ENCODE results near the gene MGP. TPM values are rescaled to one million over a fixed set of nuclear protein-coding genes. Genes with fewer than 3 reads are reported as not detected.
A peak's percentile ranks its signal among the peaks of the same experiment; 100 is the strongest.

MGP gene
- total and polyA plus RNA-seq, 3 donors from 2014 or later = 56.7 to 656 (median 76.8) TPM

GRCh38 chr12:14913381-14913781 lies 27.7 kb upstream of the MGP start:
- Histone ChIP-seq H3K36me3 (ENCODE audit: low read depth, missing control alignments) (no peaks in the 10 kb centered on the region), H3K27me3 (no peaks in the 10 kb centered on the region), H3K4me3 (no peak overlapping the region), H3K27ac (no peak overlapping the region), H3K4me1 (no peaks in the 10 kb centered on the region), H3K9me3 (no peaks in the 10 kb centered on the region)
- TF ChIP-seq CTCF (IDR thresholded peaks at IDR 0.05) (no peak), POLR2A (IDR thresholded peaks at IDR 0.05) (no peak)
- 27 to 32% methylated on average over 3 to 4 of the region's 4 CpGs for WGBS, 2 donors
- DNase-seq = peak; percentile 26
- intact Hi-C loops (cut with DNase I; ENCODE audit: low total_unique reads) = no loop called here

- no peak for TF ChIP-seq POLR2A (IDR thresholded peaks at IDR 0.05)
- TF ChIP-seq CTCF (IDR thresholded peaks at IDR 0.05) = no peak
- Histone ChIP-seq H3K27me3 (no peaks in the 10 kb centered on the region), H3K4me3 (no peak overlapping the region), H3K9me3 (no peaks in the 10 kb centered on the region), H3K36me3 (ENCODE audit: low read depth, missing control alignments) (no peaks in the 10 kb centered on the region), H3K4me1 (no peaks in the 10 kb centered on the region), H3K27ac (no peak overlapping the region)
- WGBS, 2 donors = 33 to 52% methylated on average over 2 of the region's 2 CpGs
- no peak for DNase-seq
- intact Hi-C loops (cut with DNase I; ENCODE audit: low total_unique reads) = no loop called here
These were observed 25.5 kb upstream of the MGP start for GRCh38 chr12:14911131-14911530.

DNA sequence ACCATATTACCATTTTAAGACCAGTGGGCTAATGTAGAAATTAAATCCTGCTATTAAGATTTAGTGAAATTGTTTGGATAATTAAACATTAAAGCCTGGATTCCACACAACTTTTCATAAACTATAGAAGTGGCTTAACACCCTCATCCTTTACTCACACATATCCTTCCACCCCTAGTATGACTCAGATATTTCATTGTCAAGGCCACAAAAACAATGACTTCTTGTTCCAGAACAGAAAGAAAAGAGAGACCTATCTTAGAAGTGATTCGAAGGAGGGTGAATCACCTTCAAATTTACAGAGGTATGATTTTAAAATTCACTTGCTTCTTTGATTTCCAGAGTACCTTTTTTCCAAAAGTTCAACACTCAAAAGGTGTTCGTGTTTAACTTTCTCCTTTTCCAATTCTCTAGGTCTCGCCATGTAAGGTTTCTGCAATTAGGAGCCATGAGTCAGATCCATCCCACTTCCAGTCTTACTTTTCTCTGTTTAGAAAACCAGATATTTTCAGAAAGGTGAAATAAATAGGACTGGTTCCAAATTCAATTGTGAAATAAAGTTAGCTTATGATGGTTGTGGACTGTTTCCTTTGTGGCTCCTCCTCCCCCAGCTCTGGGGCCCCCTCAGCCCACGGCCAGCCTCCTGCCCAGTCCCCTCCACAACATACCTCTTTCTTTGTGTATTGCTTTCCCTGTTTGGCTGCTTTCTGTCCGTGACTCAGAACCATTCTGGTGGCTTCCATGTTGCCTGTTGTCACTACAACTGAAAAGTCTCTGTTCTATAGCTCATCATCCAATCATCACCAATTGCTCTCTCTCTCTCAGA lies 24.6 kb upstream of the MGP start:
- Histone ChIP-seq H3K4me1 (peaks cover 3% of the 10 kb centered on the region), H3K4me3 (no peak overlapping the region), H3K27me3 (no peaks in the 10 kb centered on the region), H3K27ac (no peak overlapping the region), H3K9me3 (no peaks in the 10 kb centered on the region), H3K36me3 (ENCODE audit: low read depth, missing control alignments) (no peaks in the 10 kb centered on the region)
- intact Hi-C loops (cut with DNase I; ENCODE audit: low total_unique reads) = no loop called here
- no peak for DNase-seq
- TF ChIP-seq CTCF (IDR thresholded peaks at IDR 0.05) = no peak
- TF ChIP-seq POLR2A (IDR thresholded peaks at IDR 0.05) = no peak
- WGBS, 2 donors = 63 to 68% methylated on average over 5 of the region's 5 CpGs

- Histone ChIP-seq H3K27me3 (no peaks in the 10 kb centered on the region), H3K36me3 (ENCODE audit: low read depth, missing control alignments) (no peaks in the 10 kb centered on the region), H3K9me3 (no peaks in the 10 kb centered on the region), H3K4me1 (peaks cover 5% of the 10 kb centered on the region), H3K4me3 (no peak overlapping the region), H3K27ac (no peak overlapping the region)
- 91 to 95% methylated on average over 1 of the region's 1 CpG for WGBS, 2 donors
- intact Hi-C loops (cut with DNase I; ENCODE audit: low total_unique reads) = no loop called here
- no peak for TF ChIP-seq CTCF (IDR thresholded peaks at IDR 0.05)
- TF ChIP-seq POLR2A (IDR thresholded peaks at IDR 0.05) = no peak
- DNase-seq = no peak
These were observed 22.3 kb upstream of the MGP start for GRCh38 chr12:14907953-14908352.

GRCh38 chr12:14906114-14906513 lies 20.5 kb upstream of the MGP start:
- Histone ChIP-seq H3K27ac (no peak overlapping the region), H3K36me3 (ENCODE audit: low read depth, missing control alignments) (no peaks in the 10 kb centered on the region), H3K4me3 (no peak overlapping the region), H3K9me3 (no peaks in the 10 kb centered on the region), H3K27me3 (no peaks in the 10 kb centered on the region), H3K4me1 (peaks cover 13% of the 10 kb centered on the region)
- 89% methylated on average over 5 of the region's 5 CpGs for WGBS, 2 donors
- no peak for DNase-seq
- TF ChIP-seq POLR2A (IDR thresholded peaks at IDR 0.05) = no peak
- no peak for TF ChIP-seq CTCF (IDR thresholded peaks at IDR 0.05)
- intact Hi-C loops (cut with DNase I; ENCODE audit: low total_unique reads) = no loop called here

All from testis (tissue), 3 donors.